ENCODE results near the gene ANKS3.

ANKS3 gene

GRCh38 chr16:4646773-4647643 is 87.1 kb downstream of the ANKS3 start:
- DNase-seq (ENCODE audit: low spot score) = no peak
